ENCODE results near the gene ACVR1B. TPM values are rescaled to one million over a fixed set of nuclear protein-coding genes. Genes with fewer than 3 reads are reported as not detected.

Gene ACVR1B
- total and polyA plus RNA-seq, 9 of the 15 experiments (the other 6 are each of a cell fraction or from before 2014, with no cell fraction given), result 0.97 to 15.1 (median 6.8) TPM

DNA sequence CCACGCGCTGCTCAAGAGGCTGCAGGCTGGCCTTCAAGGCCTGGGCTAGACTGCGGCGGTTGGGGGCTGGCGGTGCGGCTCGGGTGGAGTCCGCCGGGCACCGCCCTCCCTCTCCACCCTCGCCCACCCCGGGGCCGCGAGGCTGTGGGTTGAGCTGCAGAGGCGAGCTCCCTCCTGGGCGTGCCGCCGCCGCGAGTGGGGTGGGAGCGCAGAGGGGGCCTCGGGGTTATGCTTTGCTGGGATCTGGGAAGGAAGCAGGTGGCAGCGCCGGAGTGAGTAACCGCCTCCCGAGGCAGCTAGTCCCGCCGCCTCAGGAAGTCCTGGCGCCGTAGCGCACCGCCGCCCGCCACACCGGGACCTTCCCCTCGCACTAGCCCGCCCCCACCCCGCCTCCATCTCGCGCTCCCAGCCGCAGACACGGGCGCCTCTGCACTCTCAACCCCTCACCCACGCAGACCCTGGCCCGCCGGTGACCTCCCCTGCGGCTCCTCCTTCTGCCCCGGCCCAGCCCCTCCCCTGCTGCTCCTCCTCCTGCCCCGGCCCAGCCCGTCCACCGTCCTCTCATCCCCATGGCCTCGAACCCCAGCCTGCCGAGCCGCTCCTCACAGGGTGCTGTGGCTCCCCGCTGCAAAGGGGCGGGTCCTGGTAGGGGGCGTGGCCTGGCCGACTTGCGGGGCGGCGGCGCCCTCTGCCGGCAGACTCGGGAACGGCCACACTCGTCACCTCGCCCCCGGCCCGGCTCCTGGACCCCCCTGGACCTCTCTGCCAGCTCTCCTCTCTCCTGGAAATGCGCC, 71.9 kb downstream of the ACVR1B start:
- no TSS peak for BruUV-seq (replicated peaks)
- no peaks in the 10 kb centered on the region for H4K20me1 ChIP-seq (replicated peaks; ENCODE audit: control insufficient read depth, insufficient read depth, low read length)
- in situ Hi-C loops (cut with MboI), result loop anchor here (25.0 kb wide), 1 partner anchor 611 kb away; the partner anchor contains the start of gene SLC4A8
- ChIA-PET CTCF (ENCODE audit: low intra/inter-chr PET ratio) (interaction anchor here (0.5 to 6.0 kb wide), 8 partner anchors 18 to 602 kb away, joined by 3 to 242 read pairs (median 6); partner anchors contain the start of genes SMIM41 and TAMALIN), POLR2A (interaction anchor here (0.6 to 1.5 kb wide), 6 partner anchors 13 to 1245 kb away, joined by 3 to 6 read pairs (median 3); partner anchors contain the start of gene ESPL1)
- peak overlapping the region; percentile 27 to 87; a peak in 3 of 4 replicates for H3K9ac ChIP-seq (ENCODE audit: insufficient read depth in 1 of 2, low read depth in 2 of 2, low read length in 2 of 2)
- no peaks in the 10 kb centered on the region for H3K9me1 ChIP-seq (ENCODE audit: control insufficient read depth, insufficient read depth, low read length)
- peak; percentile 88 to 94 (median 91) for DNase-seq (ENCODE audit: extremely low read depth in 1 of 4, low spot score in 3 of 4)
- no peaks in the 10 kb centered on the region for H3K79me2 ChIP-seq (ENCODE audit: control insufficient read depth, insufficient read depth, low read length)
- no peaks in the 10 kb centered on the region for H3K9me3 ChIP-seq (replicated peaks; ENCODE audit: control insufficient read depth, insufficient read depth, low read depth, low read length)
- ATAC-seq, result peak; percentile 84
- H2AFZ ChIP-seq (ENCODE audit: low read depth, low read length), result peak overlapping the region; percentile 88
- H3K36me3 ChIP-seq (ENCODE audit: control insufficient read depth, insufficient read depth, low read length), result no peaks in the 10 kb centered on the region
- H3K4me1 ChIP-seq (replicated peaks in 1 of 2; ENCODE audit: control insufficient read depth in 2 of 2, insufficient read depth in 2 of 2, low read length in 2 of 2), result peaks cover 0 to 27% of the 10 kb centered on the region in 2 experiments; a peak in 3 of 5 replicates
- H3K4me2 ChIP-seq (ENCODE audit: insufficient read depth, low read length), result peak overlapping the region; percentile 66
- peak; percentile 35 for FAIRE-seq
- 2% methylated on average over 34 of the region's 70 CpGs for WGBS (ENCODE audit: insufficient coverage, low coverage, missing lambda C conversion rate)
- intact Hi-C loops (cut with micrococcal nuclease), result no loop called here
- no peak overlapping the region for H3K27ac ChIP-seq (ENCODE audit: extremely low read depth, low read depth, low read length)
- H3K27me3 ChIP-seq (ENCODE audit: control insufficient read depth in 2 of 2, insufficient read depth in 2 of 2, low read length in 2 of 2), result peaks cover 0 to 13% of the 10 kb centered on the region in 2 experiments; a peak in 2 of 5 replicates
- H3K4me3 ChIP-seq, result peak overlapping the region; percentile 45
- no peak for TF ChIP-seq PHB (CRISPR knock-in tag; IDR thresholded peaks at IDR 0.05)
- TF ChIP-seq GMEB1 (CRISPR knock-in tag; IDR thresholded peaks at IDR 0.05), result no peak
- peak; percentile 70; the same call in 1 of the 2 replicates for TF ChIP-seq CBX1 (IDR thresholded peaks at IDR 0.05; ENCODE audit: low read depth)
- no peak for TF ChIP-seq NR1H2 (CRISPR knock-in tag; IDR thresholded peaks at IDR 0.05)
- TF ChIP-seq CEBPB (tag; IDR thresholded peaks at IDR 0.05), result no peak
- no peak for TF ChIP-seq ZBTB1 (CRISPR knock-in tag; IDR thresholded peaks at IDR 0.05; ENCODE audit: borderline replicate concordance, low read depth)
- TF ChIP-seq REST (IDR thresholded peaks at IDR 0.05; ENCODE audit: borderline replicate concordance), result peak; percentile 83
- no peak for TF ChIP-seq REST (CRISPR knock-in tag; IDR thresholded peaks at IDR 0.05; ENCODE audit: low read depth)
- TF ChIP-seq NR3C1 (CRISPR knock-in tag; IDR thresholded peaks at IDR 0.05), result peak; percentile 65; the same call in 1 of the 2 replicates
